HG02610 (cell line): Measurements from ENCODE around the gene SF3A2.
A peak's percentile ranks its signal among the peaks of the same experiment; 100 is the strongest.

Source experiments
- ATAC-seq: cut with Tn5 transposase; IDR thresholded peaks from one replicate; pipeline ENCODE4 v1.9.1; 2021; ENCODE audit warnings: mild to moderate bottlenecking, moderate library complexity; ENCODE audit not compliant: unreplicated experiment

SF3A2 gene

GRCh38 chr19:2207991-2208860 is 28.4 kb upstream of the SF3A2 start:
- no peak for ATAC-seq

GRCh38 chr19:2208975-2209374 is 27.6 kb upstream of the SF3A2 start:
- ATAC-seq = no peak

- ATAC-seq = no peak
Observed at GRCh38 chr19:2209408-2209807, 27.2 kb upstream of the SF3A2 start.

GRCh38 chr19:2210206-2210605 is 26.4 kb upstream of the SF3A2 start:
- no peak for ATAC-seq

GRCh38 chr19:2210987-2211740 is 25.5 kb upstream of the SF3A2 start:
- no peak for ATAC-seq

DNA sequence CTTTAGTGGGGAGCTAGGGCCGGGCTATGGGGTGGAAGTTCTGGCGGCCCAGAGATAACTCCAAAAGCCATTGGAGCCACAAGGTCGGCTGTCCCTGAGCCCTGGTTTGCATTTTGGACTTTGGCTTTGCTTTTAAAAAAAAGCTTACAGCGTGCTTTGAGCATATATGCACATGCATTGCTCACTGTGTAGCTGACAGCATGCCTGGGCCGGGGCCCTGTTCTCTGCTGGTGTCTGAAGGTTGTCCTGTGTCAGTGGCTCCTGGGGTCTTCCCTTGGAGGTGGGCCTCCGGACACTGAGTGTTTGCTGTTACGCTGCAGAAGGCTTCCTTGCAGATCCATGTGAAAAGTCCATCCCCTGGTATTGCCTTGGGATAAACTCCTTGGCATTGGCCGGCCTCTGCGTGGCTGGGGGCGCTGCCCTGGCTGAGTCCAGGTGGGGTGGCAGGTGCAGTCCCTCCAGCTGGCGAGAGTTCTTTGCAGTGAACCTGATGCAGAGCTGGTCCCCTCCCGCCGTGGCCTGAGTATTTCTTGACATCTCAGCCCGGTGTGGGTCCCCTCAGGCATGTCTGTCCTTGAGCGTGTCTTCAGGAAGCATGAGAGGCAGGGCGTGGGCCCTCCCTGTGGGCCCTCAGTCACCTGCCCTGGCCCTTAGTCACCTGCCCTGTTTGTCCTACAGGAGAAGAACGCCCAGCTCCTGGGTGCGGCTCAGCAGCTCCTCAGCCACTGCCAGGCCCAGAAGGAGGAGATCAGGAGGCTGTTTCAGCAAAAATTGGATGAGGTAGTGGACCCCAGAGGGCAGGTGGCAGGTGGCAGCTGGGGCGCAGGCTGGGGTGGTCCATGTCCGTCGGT is 23.5 kb upstream of the SF3A2 start:
- no peak for ATAC-seq

DNA sequence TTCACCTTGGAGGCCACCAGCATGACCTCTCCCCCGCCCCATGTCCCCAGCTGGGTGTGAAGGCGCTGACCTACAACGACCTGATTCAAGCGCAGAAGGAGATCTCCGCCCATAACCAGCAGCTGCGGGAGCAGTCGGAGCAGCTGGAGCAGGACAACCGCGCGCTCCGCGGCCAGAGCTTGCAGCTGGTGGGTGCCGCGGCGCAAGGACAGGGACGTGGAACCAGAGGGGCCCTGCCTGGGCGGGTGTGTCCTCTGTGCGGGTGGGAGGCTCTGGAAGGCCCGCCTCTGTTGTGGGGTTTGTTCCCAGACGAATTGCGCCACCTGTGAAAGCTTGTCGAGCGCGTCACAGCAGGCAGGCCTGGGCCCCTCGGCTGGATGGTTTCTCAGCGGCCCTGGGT is 22.8 kb upstream of the SF3A2 start:
- no peak for ATAC-seq

- no peak for ATAC-seq
Observed at GRCh38 chr19:2214251-2214650, 22.4 kb upstream of the SF3A2 start.

DNA sequence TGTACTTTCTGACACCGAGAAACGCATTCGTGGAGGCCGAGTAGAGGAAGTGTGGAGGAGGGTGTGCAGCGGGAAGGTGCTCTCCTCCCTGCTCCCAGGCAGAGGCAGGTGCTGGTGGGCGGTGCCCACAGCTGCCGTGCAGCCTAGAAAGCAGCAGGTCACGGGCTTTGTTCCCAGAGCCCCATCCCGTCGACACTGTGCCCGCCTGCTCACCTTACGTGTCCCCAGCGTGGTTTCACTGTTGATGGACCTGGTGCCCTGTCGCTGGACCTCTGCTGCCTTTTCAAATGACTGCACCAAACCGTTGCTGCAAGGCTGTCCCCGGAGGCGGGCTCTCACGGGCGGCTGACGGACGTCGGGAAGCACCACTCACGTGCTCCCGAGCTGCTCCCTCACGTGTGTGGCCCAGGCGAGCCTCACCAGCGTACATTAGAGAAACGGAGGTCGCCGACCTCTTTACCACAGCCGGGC is 21.3 kb upstream of the SF3A2 start:
- no peak for ATAC-seq

DNA sequence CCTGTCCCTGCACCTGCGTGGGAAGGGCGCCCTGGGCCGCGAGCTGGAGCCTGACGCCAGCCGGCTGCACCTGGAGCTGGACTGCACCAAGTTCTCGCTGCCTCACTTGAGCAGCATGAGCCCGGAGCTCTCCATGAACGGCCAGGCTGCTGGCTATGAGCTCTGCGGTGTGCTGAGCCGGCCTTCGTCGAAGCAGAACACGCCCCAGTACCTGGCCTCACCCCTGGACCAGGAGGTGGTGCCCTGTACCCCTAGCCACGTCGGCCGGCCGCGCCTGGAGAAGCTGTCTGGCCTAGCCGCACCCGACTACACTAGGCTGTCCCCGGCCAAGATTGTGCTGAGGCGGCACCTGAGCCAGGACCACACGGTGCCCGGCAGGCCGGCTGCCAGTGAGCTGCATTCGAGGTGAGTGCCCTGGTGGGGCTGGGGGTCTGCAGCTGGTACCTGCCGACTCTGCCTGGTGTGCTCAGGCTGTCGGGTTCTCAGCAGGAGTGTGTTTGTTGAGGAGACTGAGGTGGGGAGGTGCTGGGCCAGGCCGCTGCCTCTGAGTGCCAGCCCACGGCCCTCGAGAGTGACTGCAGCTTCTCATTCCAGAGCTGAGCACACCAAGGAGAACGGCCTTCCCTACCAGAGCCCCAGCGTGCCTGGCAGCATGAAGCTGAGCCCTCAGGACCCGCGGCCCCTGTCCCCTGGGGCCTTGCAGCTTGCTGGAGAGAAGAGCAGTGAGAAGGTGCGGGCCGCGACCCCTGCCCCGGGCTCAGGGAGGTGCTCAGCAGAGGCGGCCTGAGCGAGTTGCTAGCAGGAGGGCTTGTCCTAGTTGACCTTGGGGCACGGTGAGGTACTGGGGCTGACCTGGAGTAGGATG is 20.0 kb upstream of the SF3A2 start:
- no peak for ATAC-seq

GRCh38 chr19:2217591-2217990 is 19.0 kb upstream of the SF3A2 start:
- no peak for ATAC-seq

- ATAC-seq = no peak
Observed at GRCh38 chr19:2219726-2220125, 16.9 kb upstream of the SF3A2 start.

- ATAC-seq = no peak
Observed at GRCh38 chr19:2221250-2221831, 15.3 kb upstream of the SF3A2 start.

GRCh38 chr19:2221918-2222317 is 14.7 kb upstream of the SF3A2 start:
- no peak for ATAC-seq

GRCh38 chr19:2223391-2223790 is 13.2 kb upstream of the SF3A2 start:
- ATAC-seq = no peak

DNA sequence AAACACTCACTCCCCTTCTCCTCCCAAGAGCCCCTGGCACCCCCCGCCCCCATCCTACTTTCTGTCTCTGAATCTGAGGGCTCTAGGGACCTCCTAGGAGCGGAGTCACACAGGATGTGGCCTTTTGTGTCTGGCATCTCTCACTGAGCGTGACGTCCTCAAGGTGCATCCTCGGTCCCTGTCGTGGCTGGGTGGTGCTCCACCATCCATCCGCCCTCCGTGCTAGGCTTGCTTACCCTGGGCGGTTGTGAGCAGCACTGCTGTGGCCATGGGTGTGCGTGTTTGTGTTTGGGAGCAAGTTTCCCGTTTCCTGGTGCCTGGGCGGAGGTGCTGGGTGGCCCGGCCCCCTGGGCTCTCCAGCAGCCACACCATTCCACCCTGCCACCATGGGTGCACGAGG is 12.7 kb upstream of the SF3A2 start:
- ATAC-seq = peak; percentile 38

DNA sequence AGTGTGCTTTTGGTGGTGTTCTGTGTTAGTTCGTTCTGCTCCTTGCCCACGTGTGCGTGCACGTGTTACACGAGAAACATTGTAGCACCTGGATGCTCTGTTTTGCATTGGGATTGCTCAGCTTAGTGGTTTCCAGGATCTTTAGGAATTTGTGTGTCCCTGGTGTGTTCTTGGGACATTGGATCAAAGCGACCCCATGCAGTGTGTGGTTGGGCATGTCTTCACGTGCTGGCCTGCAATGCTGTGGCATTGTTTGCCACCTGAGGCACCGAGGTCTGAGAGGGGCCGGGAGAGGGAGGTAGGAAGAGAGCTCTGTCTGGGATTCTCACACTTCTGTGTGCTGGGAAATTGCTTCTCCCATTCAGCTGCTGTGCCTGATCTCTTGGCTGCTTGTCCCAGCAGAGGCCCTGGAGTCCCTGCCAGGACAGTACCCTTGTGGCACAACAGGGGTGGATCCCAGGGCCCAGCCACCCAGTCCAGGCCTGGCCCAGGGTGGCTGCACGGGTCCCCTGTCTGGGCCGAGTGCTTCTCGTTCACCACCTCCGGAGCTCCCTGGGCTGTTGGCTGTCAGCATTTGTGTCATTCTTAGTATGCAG is 11.8 kb upstream of the SF3A2 start:
- ATAC-seq = no peak

- ATAC-seq = no peak
Observed at GRCh38 chr19:2225415-2226050, 11.1 kb upstream of the SF3A2 start.
